CD4-positive, alpha-beta T cell treated with Interleukin-6 for 4 hours (primary cell): ENCODE results near the gene UPF1.

Source experiments
- DNase-seq: peaks from one replicate; pipeline ENCODE4 v3.0.0-alpha.2; 2020; ENCODE audit warnings: mixed read lengths

UPF1 gene

DNA sequence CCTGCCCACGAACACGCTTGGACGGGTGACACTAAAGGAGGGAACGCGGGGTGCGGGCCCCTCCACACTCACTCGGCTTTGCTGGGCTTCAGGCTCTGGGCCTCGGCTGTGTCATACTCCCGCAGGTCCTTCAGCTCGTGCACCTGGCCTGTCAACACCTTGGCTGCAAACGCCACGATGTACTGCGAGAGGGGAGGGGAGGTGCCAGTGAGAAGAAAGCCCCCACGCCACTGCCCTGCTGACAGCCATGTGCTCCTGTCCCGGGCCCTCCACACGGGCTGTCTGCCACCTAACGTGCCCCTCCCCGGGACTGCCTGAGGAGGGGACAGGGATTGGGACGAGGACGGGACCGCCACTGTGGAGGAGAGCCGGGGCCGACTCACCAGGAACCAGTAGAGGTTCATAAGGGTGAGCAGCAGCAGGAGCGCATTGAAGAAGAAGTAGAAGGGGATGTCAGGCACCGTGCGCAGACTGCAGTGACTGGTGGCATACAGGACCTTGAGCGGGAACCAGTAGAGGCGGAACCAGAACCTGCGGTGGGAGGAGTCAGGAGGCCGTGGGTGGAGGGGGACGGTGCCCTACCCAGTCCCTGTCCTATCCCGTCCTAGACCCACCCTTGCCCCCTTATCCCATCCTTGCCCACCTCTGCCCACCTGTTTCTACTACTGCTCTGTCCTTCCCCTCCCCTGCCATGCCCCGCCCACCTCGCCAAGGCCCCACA, 47.3 kb downstream of the UPF1 start:
- no peak for DNase-seq

DNA sequence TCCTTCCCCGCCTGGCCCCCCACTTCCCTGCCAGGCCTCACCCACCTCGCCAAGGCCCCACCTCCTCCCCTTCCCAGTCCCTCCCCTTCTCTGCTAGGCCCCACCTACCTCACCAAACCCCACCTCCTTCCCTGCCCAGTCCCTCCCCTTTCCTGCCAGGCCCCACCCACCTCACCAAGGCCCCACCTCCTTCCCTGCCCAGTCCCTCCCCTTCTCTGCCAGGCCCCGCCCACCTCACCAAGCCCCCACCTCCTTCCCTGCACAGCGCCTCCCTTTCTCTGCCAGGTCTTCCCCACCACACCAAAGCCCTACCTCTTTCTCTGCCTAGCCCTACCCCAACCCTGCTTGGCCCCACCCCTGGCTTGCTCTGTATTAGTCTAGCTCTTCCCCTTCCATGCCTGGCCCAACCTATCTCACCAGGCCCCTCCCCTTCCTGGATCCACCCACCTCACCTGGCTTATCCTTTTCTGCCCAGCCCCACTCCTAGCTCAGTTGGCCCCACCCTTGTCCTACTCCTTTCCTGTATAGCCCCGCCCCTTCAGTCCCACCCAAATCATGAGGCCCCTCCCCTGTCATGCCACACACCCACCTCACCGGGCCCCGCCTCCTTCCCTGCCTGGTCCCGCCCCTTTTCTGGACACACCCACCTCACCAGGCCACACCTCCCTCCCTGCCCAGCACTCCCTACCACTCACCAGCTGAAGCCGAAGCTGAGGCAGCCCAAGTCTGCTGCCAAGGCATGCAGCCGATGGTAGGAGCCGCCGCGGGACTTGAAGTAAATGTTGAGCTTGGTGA, 48.0 kb downstream of the UPF1 start:
- DNase-seq: no peak

DNA sequence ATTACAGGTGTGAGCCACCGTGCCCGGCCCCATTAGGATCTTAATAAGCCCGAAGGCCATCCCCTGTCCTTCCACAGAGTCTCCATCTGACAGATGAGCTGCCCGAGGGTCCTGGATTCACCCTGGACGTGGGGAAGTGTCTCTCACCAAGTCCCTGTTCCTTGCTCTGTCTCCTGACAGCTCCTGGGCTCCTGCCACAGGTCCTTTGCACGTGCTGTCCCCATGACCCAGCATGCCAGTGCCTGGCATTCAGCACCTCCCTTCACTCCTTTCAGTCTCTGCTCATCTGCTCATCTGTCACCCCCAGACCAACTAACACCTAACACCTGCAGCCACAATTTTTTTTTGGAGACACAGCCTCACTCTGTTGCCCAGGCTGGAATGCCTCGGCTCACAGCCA, 49.7 kb downstream of the UPF1 start:
- DNase-seq: no peak

DNA sequence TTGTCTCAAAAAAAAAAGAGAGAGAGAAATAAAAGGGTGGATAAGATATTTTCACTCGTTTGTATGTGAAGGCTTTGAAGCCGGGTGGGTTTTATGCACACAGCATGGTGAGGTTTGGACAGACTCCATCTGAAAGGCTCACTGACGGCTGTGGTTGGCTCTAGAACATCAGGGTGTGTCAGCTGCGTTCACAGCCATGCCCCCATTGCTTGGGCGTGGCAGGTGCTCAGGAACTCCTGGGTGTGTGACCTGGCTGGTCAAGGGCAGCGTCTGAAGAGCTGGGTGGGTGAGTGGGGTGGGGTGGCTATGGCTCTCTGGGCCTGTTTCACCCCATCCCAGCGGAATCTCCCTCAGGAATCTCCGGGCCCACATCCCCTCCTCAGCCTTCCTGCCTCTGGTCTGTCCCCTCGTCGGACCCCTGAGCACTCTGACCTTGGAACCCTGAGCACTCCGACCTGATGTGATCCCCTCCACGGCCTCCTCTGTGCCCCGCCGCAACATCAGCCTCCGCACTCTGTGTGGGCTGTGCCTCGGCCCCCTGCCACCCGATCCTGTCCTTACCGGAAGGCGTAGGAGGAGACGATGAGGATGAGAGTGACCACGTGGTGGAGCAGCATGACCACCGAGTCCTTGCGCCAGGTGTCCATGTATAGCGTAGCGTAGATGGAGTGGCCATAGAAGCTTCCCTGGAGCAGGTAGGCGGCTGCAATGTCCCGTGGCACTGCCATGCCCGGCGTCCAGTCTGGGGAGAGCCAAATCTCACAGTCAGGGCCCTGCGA, 52.0 kb downstream of the UPF1 start:
- no peak for DNase-seq

DNA sequence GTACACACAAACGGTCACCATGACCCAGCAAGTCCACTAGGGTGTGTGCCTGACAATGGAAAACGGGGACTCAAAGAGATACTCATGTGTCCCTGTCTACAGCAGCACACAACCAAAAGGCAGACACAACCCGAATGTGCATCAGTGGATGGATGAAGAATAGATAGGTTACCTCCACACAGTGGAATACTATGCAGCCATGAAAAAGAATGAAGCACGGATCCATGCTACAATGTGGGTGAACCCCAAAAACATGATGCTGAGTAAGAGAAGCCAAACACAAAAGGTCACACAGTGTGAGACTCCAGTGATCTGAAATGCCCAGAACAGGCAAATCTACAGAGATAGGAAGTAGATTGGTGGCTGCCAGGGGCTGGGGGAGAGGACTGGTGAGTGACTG, 55.2 kb downstream of the UPF1 start:
- DNase-seq: no peak

DNA sequence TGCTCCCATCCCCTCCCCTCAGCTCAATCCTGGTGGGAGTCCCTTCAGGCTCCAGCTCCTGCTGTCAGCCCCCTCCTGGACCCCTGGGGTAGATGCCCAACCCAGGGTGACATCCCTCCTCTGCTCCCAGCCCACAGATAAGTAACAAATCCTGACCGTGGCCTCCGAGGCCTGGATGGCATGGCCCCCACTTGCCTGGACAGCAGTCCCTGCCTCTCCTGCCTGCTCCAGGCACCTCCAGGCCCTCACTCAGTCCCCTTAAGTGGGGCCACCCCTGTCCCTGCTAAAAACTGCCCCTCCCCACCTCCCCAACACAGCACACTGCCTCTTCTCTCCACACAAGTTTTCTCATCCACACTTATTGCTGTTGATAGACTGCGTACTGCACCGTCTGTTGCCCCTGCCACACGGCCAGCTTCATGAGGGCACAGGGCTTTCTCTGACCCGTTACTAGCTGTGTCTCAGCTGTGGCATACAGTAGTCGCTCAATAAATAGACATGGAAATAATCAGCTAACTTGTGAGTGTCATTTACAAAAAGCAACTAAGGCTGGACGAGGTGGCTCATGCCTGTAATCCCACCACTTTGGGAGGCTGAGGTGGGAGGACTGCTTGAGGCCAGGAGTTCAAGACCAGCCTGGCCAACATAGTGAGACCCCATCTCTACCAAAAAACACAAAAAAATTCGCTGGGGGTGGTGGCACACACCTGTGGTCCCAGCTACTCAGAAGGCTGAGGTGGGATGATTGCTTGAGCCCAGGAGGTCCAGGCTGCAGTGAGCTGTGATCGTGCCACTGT, 58.4 kb downstream of the UPF1 start:
- DNase-seq: no peak

DNA sequence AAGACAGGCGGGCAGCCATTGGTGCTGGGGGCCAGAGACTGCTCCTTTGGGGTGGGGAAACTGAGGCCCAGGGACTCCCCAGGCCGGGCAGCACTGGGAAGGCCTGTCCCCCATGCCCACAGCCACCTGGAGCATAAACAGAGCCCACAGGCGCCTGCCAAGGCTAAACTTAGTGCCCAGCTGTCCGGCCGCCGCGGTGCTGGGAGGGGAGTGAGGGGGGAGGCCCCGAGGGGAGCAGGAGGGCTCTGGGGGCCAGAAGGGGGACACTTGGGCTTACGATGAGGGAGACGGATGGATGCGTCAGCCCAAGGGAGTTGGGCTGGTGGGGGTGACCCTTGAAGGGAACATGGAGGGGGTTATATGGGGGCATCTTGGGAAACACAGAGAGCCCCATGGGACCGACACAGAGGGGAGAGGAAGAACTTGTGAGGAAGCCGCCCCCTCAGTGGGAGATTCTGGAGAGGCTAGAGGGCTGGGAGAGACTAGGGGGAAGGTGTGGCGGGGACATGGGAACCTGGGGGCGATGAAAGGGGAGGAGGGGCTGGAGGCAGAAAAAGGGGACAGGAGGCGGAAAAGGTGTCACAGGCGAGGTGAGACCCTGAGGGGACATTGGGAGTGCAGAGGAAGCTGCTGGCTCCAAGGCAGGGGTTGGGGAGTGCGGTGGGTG, 62.0 kb downstream of the UPF1 start:
- no peak for DNase-seq

DNA sequence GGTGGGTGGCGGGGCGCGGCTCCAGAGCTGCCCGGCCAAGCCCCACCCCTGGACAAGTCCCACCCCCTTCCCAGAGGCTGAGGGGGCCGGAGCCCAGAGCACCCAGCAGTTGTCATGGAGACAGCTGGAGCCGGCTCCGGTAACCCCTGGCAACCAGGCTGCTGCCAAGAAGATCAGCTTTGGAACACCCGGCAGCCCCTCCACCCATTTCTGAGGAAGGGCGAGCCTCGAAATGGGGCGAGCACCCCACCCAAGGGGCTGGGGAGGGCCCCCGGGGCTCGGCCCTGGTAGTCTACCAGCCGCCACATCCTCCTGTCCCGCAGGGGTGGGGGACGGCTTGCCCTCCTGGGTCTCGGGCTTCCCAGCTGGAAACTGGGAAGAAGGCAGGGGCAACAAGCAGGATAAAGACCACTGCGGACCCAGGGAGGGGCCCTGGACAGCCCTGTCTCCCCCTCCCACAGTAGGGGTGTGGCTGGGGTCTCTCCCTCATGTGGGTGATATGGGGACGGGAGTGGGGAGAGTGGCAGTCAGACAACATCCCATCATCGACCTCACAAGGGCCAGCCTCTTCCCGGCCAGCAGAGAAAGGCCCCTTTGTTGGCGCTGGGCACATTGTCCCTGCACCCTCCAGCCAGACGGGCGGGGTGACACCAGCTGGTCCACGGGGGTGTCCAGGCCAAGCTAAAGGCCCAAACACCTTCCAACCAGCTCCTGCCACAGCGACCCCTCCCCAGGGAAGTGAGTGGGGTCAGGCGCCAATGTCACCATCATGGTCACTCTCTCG, 62.7 kb downstream of the UPF1 start:
- no peak for DNase-seq

DNA sequence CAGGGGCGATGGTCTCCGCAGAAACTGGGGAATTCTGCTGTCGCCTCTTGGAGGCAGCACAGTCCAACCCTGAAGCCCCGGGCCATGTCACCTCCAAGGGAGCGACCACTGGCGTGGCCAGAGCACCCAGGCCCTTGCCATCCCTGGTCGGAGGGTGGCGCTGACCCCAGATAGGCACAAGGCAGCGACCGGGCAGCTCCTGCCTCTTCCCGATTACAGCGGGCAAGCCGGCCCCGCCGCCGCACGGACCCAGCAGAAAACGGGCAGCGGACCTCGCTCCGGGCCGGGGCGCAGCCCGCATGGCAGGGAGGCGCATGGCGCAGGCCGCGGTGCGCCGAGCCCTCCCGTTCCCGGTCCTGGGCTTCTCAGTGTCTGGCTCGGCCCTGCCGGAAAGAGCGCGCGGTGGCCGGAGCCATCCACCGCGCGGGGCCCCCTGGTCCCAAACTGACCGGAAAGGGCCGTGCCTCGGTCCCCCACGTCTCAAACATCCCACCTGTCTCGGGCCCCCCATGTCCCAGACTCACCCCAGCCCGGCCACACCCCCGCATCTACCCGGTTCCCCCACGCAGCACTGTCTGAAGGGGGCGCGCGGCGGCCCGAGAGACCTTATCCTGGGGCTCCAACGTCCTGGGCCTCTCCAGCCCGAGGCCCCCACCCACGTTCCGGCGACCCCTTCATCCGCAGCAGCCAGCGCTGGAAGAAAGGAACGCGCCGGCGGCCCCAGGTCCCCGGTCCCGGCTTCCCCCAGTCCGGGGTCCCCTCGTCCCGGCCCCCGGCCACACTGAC, 63.5 kb downstream of the UPF1 start:
- DNase-seq: no peak

DNA sequence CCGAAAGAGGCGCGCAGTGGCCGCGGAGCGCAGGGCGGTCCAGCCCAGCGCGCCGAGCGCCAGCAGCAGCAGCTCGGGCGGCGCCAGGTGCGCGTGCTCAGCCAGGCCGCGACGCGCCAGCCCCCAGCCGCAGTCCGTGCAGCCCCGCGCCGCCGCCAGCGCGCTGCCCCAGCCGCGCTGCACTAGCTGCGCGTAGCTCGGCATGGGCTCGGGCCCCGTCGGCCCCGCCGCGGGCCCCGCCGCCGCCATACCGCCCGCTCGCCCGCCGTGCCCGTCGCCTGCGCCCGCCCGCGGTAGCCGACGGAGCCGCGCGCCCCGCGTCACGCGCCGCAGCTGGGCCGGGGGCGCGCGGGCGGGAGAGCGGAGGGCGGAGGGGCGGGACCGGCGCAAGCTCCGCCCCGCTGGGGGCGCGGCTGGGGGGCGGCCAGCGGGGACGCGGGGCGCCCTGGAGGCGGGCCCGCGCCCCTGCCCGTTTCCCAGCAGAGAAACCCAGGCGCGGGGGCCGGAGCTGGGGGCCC, 64.1 kb downstream of the UPF1 start, which contains the start of gene CERS1:
TSS of gene CERS1 (minus strand) at position 335 of the 518 bp plus-strand sequence. CDS start at position 249, 86 bp downstream.
- no peak for DNase-seq

DNA sequence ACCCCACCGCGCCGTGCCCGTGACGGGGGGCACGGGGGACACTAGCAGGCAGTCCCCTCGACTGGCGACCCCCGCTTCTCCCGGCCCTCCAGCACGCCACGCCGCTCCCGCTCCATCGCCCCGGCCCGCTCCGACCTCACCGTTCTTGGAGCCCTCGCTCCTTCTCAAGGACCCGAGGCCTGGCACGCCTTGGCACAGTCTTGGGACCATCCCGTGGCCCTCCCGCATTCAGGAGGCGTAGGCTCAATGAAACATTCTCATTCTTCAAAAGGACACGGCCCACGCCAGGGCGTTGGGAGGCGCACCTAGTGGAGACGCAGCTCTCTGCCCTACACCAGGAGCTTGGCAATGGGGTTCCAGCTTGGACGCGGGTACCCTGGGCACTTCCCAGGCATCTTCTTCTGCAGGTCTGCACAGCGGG, 64.7 kb downstream of the UPF1 start:
- DNase-seq: no peak

DNA sequence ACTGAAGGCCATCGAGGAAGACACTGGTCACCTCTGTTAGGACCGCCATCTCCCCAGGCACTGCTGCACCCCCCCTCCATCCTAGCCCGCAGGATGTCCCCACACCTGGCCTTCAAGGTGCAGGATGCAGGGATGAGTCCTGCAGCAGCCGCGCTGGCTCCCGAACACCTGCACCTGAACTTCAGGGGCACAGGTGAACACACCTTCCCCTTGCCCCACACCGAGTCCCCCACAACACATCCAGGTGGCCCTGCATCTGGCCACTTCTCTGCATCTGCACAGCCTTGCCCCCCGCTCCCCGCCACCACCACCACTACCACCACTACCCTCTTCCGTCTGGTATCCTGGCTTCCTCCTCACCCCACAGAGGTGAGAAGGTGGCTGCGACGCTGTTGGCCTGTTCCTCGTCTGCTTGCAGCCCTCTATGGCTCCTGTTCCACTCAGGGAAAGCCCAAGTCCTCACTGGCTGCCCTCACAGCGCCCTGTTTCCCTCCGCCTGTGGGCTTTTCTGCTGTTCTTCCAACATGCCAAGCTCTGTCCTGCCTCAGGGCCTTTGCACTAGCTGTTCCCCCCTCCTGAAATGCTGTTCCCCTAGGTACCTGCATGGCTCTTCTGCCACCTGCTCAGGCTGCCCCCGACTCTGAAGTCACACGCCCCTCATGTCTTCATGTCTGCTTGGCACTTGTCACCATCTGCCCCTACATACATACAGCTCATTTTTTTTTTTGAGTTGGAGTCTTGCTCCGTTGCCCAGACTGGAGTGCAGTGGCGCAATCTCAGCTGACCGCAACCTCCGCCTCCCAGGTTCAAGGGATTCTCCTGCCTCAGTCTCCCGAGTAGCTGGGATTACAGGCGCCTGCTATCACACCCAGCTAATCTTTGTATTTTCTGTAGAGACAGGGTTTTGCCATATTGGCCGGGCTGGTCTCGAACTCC, 65.6 kb downstream of the UPF1 start:
- no peak for DNase-seq

DNA sequence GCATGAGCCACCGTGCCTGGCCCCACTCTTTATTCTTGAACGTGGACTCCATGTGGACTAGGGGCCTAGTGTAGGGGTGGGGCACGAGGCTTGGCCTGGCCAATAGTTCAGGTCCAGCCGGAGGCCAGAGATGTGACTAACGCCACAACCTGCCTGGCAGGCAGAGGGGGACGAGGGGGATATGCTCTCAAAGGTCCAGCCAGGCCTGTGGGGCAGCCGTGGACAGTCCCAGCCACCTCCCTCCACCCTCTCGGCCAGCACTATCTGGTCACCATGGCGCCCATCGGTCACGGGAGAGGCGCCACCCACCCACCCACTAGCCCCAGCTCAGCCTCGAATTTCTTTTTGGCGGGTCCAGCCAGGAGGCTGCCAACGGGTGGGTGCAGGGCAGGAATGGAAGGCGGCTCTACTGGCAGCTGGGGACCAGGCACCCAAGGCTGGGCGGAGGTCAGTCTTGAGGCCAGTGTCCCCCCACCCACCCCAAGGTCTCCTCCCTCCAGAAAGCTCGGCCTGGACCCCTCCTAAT, 66.4 kb downstream of the UPF1 start:
- DNase-seq: no peak

DNA sequence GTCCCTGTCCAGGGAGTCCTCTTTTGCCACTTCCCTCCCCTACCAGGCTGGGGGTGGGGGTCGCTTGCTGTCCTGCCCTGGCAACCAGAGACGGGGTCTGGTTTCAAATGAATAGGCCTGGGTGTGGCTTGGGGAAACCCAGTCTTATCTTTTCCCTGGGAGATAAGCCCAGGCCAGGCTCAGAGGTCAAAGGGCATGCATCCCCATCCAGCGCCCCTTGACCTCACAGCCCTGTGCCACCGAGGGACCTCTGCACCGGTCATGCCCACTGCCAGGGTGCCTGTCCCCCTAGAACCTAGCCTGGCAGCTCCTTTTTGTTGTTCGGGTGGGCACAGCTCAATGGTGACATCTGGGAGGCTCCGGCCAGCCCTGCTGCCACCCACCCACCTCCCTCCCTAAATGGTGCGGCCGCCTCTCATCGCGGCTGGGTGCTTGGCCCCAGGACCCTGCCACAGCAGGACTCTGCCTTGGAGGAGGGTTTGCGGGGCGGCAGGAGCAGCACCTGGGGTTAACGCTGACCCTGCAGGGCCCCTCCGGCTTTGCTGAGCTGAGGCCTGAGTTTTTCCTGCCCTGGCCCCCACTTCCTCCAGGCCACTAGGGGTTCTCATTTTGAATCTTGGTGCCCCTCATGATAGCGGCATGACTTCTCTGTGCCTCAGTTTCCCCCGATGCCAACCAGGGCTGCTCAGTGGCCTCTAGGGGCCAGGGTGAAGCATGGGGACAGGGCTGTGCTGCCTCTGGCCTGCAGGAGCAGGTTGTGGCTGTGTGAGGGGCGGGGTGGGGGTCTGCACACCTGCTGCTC, 67.0 kb downstream of the UPF1 start:
- DNase-seq: no peak

DNA sequence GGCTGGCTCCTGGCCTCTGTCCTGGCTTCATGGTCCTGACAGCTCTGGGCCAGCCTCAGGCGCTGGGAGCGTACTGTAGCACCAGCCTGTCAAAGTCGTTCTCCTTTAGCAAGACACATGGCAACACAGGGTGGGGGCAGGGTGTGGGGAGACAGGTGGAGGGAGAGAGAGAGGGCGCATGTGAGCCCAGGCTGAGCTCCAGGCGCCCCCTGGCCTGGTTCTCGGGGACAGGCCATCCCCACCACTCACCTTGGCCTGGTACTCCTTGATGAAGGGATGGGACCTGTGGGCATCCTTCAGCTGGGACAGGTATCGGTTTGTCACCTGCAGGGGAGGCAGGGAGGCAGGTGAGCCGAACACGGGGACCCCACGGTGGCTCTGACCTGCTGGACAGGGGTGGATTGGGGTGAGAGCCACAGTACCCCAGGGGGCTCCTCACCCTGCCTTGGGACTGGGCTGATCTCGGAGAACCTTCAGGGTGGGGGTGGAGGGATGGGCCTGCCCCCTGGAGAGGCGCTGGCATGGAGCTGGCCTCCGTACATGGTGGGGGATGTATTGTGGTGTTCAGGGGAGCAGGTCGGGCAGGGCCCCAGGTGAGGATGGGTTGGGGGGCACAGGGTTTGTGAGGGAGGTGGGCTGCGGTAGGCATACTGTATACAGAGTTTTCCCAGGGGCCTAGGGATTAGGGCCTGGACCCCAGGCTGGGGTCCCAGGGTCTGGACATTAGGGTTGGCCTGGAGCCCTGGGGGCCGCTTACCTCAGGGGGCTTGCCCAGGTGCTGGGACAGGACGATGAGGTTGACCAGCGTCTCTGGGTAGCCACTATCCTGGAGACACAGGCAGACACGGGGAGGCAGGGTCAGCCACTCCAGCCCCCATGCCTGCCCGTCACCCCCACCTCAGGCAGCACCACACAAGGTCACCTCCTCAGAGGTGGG, 68.1 kb downstream of the UPF1 start:
- DNase-seq: no peak

DNA sequence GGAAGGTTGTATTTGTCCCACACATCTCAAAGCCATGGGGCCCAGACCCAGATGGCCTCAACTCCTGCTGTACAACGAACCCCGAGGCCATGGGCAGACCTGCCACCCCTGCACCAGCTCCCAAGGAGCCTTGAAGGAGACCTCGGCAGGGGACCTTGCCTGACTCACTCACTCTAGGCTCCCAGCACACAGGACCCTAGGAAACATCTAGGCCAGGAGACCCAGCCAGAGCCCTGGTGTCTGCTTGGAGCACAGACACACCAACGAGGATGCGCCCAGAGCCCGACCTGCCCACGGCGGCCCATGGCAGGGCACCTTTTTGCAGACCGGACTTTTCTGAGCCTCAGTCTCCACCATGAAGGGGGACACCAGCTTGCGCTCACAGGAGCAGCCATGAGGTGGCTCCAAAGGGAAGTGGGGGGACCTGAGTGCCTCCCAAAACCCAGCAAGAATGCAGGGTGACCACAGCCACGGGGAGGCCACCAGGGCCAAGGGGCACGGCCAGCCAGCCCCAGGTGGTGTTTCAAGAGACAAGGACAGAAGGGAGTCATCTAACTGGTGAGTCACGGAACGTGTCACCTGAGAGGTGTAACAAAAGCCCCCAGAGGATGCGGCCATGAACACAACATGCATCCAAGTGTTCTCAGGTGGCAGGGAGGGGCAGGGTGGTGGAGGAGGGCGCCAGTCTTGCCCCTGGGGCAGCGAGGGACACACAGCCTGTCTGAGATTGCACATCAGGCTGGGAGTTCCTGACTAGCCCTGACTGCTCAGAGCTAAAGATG, 69.1 kb downstream of the UPF1 start:
- no peak for DNase-seq
